GM18520 (cell line): ENCODE results near the gene TSNAXIP1.
A peak's percentile ranks its signal among the peaks of the same experiment; 100 is the strongest.
"Not testable (repeated sequence)": the region's sequence is repeated elsewhere in the genome, so short reads cannot be mapped to it uniquely, and the experiment has no call there.

ENCODE experiments used
- ATAC-seq: cut with Tn5 transposase; IDR thresholded peaks from one replicate; pipeline ENCODE4 v1.9.1; 2021; ENCODE audit not compliant: unreplicated experiment

The TSNAXIP1 gene

DNA sequence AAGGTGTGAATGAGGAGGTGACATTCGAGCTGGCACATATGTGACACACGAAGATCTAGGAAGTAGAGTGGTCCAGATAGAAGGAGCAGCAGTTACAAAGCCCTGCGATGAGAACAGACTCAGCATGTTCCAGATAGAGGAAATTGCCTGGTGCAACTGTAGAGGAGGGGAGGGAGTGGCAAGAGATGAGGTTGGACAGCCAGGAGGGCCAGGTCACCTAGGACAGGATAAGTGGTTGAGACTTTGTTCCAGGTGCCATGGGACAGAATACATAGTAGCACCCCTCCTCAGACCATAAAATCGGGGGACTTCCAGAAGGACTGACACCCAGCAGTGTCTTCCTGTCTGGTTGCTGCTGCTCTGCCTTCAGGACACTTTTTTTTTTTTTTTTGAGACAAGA is 51.8 kb downstream of the TSNAXIP1 start:
- ATAC-seq, result no peak

DNA sequence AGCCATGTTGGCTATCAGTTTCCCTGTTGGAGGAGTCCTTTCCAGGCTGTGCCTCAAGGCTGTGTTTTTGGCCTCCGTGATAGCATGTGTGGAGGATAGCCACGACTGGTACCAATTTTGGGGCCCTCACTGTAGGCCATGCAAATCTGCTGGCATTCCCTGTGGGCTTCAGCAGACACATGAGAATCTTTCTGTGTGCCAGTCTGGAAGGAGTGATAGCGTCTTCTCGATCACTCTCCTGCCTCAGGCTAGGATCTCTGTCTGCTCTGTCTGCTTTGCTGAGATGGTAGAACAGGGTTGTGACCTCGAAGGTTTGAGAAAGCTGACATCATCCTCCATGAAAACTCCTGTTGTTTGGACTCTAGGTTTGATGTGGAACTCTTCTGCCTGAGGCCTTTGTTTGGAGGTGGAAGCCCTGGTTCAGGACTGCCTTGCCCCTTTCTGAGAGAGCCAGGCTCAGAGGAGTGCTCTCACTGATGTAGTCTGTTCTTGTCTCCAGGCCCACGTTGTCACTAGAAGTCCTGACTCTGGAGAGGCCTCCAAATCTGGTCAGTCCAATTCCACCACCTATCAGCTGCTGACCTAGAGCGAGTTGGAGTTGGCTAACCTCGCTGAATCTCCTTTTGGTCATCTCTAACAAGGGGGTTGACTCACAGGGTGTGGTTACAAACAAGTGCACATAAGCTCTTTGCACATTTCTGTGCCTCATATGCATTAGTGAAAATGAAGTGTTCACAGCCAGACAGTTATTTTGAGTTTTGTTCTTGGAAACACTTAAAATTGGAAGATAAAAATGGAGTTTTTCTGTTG is 54.1 kb downstream of the TSNAXIP1 start:
- no peak for ATAC-seq

DNA sequence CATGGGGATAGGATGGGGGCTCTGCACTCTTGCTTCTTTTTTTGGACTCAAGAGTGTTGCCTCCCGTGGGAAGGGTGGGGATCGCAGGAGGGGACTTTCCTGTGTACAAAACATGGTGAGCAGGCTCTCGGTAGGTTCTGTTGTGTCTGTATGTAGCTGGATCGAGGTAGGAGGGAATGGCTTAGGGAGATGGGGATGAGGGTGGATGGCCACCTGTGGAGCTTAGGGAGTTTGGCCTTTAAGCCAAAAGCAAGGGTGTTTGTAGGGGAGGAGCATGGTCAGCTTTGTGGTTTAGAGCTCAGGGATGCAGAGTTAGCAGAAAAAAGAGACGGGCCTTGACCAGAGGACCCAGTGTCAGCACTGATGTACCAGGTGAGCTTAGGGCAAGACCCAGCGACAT is 55.2 kb downstream of the TSNAXIP1 start:
- ATAC-seq, result no peak

DNA sequence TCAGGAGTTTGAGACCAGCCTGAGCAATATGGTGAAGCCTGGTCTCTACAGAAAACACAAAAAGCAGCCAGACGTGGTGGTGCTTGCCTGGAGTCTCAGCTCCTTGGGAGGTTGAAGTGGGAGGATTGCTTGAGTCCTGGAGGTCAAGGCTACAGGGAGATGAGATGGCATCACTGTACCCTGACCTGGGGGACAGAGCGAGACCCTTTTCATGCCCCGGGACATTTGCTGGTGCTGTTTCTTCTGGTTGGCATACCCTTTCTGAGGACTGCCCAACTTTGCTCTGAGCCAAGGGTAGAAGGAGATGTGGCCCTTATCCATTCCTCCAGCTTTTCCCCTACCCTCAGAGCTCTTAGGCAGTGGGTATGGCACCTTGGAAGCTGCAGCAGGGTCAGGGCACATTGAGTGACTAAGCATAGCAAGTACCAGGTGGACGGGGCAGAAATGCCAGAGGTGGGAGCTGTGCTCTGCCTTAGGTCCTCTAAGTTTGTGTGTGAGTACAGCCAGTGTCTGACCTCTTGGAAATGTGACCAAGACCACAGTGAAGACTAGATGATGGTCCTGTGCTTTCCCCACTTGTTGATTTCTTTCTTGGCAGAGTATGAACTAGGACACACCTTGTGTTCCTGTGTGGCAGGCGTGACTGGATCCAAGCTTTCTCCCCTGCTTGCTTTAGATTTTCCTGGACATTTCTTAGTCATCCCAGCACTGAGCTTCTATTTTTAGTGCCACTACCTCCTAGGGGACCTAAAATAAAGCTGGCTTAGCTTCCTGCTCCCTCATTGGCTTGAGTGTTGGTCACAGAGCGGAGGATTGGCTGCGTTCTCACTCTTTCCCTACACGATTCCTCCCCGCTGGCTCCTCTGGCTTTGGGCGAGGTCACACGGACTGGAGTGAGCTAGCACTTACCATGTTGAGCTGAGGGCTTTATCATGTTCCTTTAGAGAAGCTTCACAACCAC is 56.2 kb downstream of the TSNAXIP1 start:
- no peak for ATAC-seq

DNA sequence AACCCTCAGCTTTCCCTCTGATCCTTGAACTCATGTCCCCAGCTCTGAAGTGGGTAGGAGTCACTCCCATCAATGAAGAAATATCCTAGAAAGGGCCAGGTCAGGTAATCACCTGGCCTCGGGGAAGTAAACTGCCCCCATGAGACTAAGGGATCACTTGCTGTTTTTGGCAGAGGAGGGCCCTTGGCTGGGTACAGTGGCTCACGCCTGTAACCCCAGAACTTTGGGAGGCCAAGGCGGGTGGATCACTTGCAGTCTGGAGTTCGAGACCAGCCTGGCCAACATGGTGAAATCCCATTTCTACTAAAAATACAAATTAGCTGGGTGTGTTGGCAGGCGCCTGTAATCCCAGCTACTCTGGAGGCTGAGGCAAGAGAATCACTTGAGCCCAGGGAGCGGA is 57.4 kb downstream of the TSNAXIP1 start:
- ATAC-seq, result not testable (repeated sequence)

DNA sequence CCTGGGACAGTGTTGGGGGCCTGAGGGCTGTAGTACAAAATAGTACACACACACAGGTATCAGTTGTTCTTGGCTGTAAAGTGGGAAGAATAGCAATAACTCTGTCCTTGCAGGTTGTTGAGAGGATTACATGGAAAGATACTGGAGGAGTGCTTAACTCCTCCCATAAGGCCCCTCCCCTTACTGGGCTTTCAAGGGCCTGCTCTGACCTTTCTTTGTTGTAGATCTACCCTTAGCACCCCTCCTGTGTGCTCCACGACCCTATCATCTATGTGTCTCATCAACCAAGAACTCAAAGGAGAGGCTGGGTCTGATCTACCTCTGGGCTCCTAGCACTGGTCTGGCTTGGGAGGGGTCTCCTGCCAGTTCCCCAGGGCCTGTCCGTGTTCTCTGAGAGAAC is 57.9 kb downstream of the TSNAXIP1 start:
- ATAC-seq, result no peak

DNA sequence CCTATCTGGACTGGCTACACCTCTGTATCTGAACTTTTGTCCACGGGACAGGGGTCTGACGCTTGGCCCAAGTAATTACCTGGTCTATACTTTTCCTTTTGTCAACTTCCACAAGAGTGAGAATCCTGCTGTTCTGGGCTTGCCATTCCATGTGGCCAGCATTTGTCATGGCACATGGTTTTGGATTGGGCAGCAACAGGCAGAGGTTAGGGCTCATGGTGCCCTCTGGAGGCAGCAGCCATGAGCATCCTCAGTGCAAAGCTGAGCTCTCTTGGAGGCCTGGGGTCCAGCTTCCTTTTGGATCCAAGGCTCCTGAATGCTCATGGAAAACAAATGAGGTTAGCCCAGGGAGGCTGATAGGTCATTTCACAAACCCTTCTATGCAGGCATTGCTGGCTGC is 58.6 kb downstream of the TSNAXIP1 start:
- ATAC-seq, result no peak

DNA sequence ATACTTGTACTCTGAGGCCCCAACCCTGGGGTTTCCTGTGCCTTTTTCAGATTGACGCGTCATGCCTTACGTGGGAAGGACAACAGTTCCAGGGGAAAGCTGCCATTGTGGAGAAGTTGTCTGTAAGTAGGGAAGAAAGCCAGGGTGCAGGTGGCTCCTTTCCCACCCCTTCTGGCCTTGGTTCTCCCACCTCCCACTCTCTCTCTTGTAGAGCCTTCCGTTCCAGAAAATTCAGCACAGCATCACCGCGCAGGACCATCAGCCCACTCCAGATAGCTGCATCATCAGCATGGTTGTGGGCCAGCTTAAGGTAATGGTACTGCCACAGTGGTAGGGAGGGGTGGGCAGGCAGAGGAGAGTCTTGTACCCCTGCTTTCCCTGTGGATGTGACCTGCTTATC is 61.6 kb downstream of the TSNAXIP1 start:
- no peak for ATAC-seq

DNA sequence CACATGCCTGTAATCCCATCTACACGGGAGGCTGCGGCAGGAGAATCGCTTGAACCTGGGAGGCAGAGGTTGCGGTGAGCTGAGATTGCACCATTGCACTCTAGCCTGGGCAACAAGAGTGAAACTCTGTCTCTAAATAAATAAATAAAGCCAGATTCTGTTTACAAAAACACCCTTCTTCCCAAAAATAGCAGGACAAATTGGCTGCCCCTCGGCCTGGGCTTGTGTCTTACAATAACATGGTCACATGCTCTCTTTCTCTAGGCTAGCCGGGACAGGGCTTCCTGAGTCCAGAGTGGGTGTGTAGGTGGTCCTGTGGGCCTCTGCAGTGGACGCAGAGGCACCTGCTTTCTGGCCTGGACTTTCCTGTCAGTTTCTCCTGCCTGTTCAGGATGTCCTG is 63.0 kb downstream of the TSNAXIP1 start:
- ATAC-seq, result no peak

DNA sequence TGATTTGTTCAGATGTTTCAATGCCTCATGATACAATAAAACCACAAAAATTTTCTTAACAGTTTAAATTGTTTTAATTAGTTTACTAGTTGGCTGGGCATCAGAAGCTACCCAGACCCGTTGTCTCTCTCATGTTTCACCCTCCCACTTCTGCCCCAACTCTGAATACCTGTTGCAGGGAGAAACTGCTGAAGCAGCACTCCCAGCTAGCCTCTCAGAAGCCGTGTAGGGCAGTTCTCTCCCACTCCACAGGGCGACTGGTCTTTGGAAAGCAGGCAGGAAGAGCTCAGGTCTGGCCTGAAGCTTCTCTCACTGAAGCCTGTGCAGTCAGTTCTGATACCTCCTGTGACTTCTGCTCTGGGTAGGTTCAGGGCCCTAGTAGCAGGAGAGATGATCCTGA is 64.6 kb downstream of the TSNAXIP1 start:
- ATAC-seq, result no peak

DNA sequence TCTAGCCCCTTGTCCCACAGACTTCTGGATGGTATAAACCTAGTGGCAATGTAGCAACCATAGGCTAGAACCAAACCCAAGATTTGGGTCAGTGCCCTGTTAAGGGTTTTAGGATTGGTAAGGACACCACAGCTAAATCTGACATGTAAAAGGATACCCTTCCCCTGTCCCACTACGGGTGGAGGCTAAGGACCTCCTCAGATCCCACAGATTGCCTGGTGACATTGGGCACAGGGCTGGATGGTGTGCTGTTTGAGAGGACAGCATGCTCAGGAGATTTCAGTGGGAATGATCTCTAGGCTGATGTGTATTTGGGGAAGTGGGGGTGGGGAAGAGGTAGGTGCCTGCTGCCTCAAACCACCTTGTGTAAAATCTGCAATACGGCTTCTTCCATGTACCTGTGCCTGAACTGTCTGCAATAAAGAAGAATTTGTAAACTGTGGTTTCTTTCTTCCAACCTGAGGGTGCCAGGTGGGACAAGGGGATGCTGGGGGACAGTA is 65.5 kb downstream of the TSNAXIP1 start:
- ATAC-seq, result no peak

DNA sequence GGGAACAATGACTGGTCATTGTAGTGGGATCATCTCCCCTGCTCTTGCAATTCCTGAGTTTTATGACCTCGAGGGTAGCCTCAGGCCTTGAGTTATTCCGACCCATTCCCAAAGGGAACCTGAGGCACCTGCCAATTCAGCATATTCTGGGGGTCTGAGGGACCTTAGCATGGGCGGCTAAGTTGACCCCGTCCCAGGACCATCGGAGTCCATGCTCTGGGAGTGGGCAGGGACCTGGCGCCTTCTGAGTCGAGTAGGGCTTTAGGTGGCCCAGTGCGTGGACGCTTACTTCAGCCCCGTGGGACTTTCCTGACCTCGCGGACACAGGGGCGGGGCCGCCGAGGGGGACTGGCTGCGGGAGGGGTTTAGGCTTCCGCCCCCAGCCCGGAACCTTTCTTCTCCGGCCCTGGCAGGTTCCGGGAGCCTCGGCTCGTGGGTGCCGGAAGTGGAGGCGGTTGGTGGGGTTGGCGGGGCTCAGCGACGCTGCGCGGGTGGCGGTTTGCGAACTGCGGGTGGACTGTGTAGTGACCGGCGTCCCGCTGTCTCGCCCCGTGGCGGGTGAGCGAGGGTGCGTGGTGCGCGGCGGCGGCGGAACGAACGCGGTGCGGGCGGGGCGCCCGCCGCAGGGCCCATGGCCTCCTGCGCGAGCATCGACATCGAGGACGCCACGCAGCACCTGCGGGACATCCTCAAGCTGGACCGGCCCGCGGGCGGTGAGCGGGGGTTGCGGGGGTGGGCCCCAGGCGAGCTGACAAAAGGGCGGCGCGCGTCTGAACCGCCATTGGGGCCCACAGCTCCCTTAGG is 66.1 kb downstream of the TSNAXIP1 start, which contains the start of gene EDC4:
Gene EDC4, plus strand, starts transcription at position 422 of the 804 bp plus-strand sequence. Its CDS starts 210 bp downstream, at position 632.
- ATAC-seq, result peak; percentile 73

DNA sequence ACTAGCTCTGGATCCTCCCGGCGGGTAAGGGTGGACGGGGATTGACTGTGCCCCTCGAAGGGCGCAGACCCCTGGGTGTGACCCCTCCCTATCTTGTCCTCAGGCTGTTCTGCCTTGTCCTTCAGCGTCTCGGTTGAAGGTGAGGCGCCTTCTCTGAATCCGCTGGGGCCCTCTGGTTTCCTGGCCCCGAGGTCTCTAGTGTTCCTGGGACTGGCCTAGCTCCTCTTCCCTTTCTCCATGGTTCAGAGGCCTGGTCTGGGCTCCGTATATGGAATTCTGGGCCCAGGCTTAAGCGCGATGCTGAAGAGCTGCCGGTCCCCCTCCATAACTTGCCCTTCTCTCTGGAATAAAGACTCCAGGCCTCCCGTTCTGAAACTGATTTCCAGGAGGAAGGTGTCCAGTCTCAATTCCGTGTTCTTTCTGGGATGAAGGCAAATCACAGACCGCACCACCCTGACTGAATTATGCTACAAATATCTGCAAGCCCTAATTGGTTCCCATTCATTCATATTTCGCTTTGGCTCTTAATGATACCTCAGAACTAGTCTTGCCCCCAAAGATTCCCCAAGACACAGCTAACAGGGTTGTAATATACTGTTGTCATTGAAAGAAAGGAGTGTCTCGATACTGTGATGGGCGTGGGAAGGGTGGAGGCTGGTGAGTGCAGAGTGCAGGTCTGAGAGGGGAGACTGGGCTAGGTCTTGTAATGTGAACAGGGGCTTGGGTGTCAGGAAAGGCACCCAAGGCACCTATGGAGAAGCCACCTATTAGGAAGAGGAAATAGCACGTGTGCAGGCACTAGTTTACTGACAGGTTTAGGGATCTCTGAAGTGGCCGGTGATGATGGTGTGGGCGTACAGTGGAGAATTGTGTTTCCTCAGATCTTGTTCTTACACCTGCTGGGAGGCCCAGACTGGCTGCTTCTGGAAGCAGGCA is 67.0 kb downstream of the TSNAXIP1 start:
- no peak for ATAC-seq

DNA sequence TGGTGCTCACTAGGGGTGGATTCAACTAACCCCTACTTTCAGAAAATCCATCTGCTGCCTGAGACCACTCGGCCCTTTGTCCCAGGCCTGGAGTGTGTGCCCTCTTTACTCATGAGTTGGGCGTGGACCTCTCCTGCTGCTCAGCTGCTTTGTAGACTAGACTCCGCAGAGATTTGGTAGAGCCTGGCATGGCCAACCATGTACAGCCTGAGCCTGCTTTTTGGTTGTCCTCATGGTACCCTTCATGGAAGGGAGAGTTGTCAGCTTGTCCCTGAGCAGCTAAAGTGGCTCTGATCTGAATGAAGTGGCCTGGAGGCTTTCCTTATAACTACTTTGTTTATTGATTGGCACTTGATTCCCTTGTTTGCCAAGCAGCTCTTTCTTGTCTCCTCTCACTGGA is 67.7 kb downstream of the TSNAXIP1 start:
- ATAC-seq, result no peak

DNA sequence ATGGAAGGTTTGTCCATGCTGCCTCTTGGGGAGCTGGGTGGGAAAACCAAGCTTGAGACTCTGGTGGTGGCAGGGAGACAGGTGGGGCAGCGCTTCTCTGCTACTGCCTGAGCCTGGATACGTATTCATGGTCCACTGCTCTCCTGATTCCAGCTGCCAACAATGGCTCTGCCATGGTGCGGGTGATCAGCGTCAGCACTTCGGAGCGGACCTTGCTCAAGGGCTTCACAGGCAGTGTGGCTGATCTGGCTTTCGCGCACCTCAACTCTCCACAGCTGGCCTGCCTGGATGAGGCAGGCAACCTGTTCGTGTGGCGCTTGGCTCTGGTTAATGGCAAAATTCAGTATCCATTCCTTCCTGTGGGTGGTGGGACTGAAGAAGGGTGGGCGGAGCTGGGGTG is 70.4 kb downstream of the TSNAXIP1 start:
- ATAC-seq, result no peak
